Activated CD4-positive, alpha-beta T cell treated with anti-CD3 and anti-CD28 coated beads, Interleukin-2, amount 50 U/mL, for 4 hours (primary cell): ENCODE data around the gene RAMP2.
"Not testable (repeated sequence)": the region's sequence is repeated elsewhere in the genome, so short reads cannot be mapped to it uniquely, and the experiment has no call there.

ENCODE experiments used
- DNase-seq, 2 experiments: peaks; one replicate each; pipeline ENCODE4 v3.0.0-alpha.2; 2020

Gene RAMP2

GRCh38 chr17:42760652-42761581 is at the start of gene RAMP2:
Gene RAMP2, plus strand, starts transcription at chr17:42761227. Its CDS starts 35 bp downstream, at chr17:42761262.
- no peak for DNase-seq

GRCh38 chr17:42720996-42721583 is 39.9 kb upstream of the RAMP2 start:
- DNase-seq, result no peak

GRCh38 chr17:42723636-42724035 is 37.4 kb upstream of the RAMP2 start:
- DNase-seq, result no peak

- DNase-seq, result no peak
Observed at GRCh38 chr17:42725143-42725542, 35.9 kb upstream of the RAMP2 start.

GRCh38 chr17:42740699-42741098 is 20.3 kb upstream of the RAMP2 start:
- no peak for DNase-seq

- DNase-seq, result not testable (repeated sequence)
Observed at GRCh38 chr17:42742916-42743315, 18.1 kb upstream of the RAMP2 start.

GRCh38 chr17:42743595-42744282 is 17.3 kb upstream of the RAMP2 start:
- DNase-seq, result no peak

- peak; percentile 61 to 63 for DNase-seq
Observed at GRCh38 chr17:42744283-42744805, 16.7 kb upstream of the RAMP2 start.

GRCh38 chr17:42744806-42745617 is 16.0 kb upstream of the RAMP2 start, which contains the start of gene EZH1:
Gene EZH1, minus strand, starts transcription at chr17:42745040. Its CDS starts 16,099 bp downstream, at chr17:42728941.
- DNase-seq, result peak; percentile 84 to 85

GRCh38 chr17:42748202-42748907 is 12.7 kb upstream of the RAMP2 start:
- DNase-seq, result no peak

GRCh38 chr17:42748908-42749798 is 11.9 kb upstream of the RAMP2 start:
- no peak for DNase-seq

- no peak for DNase-seq
Observed at GRCh38 chr17:42750739-42751344, 10.2 kb upstream of the RAMP2 start.

GRCh38 chr17:42751628-42752027 is 9.4 kb upstream of the RAMP2 start:
- no peak for DNase-seq

- no peak for DNase-seq
Observed at GRCh38 chr17:42754782-42755181, 6.2 kb upstream of the RAMP2 start.

- no peak for DNase-seq
Observed at GRCh38 chr17:42759982-42760651, 910 bp upstream of the RAMP2 start.

GRCh38 chr17:42761638-42762037 is 611 bp downstream of the RAMP2 start:
- no peak for DNase-seq

- no peak for DNase-seq
Observed at GRCh38 chr17:42766124-42766523, 5.1 kb downstream of the RAMP2 start.

GRCh38 chr17:42767512-42767911 is 6.5 kb downstream of the RAMP2 start:
- no peak for DNase-seq

- DNase-seq, result not testable (repeated sequence)
Observed at GRCh38 chr17:42768006-42768405, 7.0 kb downstream of the RAMP2 start.
